ENCODE results near the gene METTL22. TPM values are rescaled to one million over a fixed set of nuclear protein-coding genes. Genes with fewer than 3 reads are reported as not detected.

The METTL22 gene
- polyA plus RNA-seq, 1 experiment: 54.6 TPM

GRCh38 chr16:8689686-8690085 is 68.2 kb downstream of the METTL22 start:
- H3K36me3 ChIP-seq (ENCODE audit: control insufficient read depth, insufficient read depth, low read length): no peaks in the 10 kb centered on the region
- no peak for TF ChIP-seq CTCF (IDR thresholded peaks at IDR 0.05; ENCODE audit: insufficient read depth, low read depth, low read length)
- POLR2A ChIA-PET: no interaction called here
- DNase-seq (ENCODE audit: low read depth): no peak
- CTCF ChIA-PET: no interaction called here
- no peaks in the 10 kb centered on the region for H3K27me3 ChIP-seq (ENCODE audit: control insufficient read depth, insufficient read depth, low read length)
- no peak overlapping the region for H3K4me3 ChIP-seq (ENCODE audit: low read depth, low read length)

GRCh38 chr16:8691728-8692127 is 70.2 kb downstream of the METTL22 start:
- POLR2A ChIA-PET: no interaction called here
- CTCF ChIA-PET: no interaction called here
- Histone ChIP-seq H3K4me3 (ENCODE audit: low read depth, low read length) (no peak overlapping the region), H3K27me3 (ENCODE audit: control insufficient read depth, insufficient read depth, low read length) (no peaks in the 10 kb centered on the region), H3K36me3 (ENCODE audit: control insufficient read depth, insufficient read depth, low read length) (no peaks in the 10 kb centered on the region)
- no peak for TF ChIP-seq CTCF (IDR thresholded peaks at IDR 0.05; ENCODE audit: insufficient read depth, low read depth, low read length)
- DNase-seq (ENCODE audit: low read depth): no peak

GRCh38 chr16:8694795-8695728 is 73.6 kb downstream of the METTL22 start:
- POLR2A ChIA-PET: no interaction called here
- no peaks in the 10 kb centered on the region for H3K27me3 ChIP-seq (ENCODE audit: control insufficient read depth, insufficient read depth, low read length)
- CTCF ChIA-PET: interaction anchor here (1.6 kb wide), 1 partner anchor 13 kb away, joined by 3 read pairs; no protein-coding TSS in a partner anchor

GRCh38 chr16:8696880-8697279 is 75.4 kb downstream of the METTL22 start:
- ChIA-PET CTCF (interaction anchor here (1.6 kb wide), 1 partner anchor 11 kb away, joined by 3 read pairs; no protein-coding TSS in a partner anchor), POLR2A (no interaction called here)
- TF ChIP-seq CTCF (IDR thresholded peaks at IDR 0.05; ENCODE audit: insufficient read depth, low read depth, low read length): no peak
- Histone ChIP-seq H3K27me3 (ENCODE audit: control insufficient read depth, insufficient read depth, low read length) (no peaks in the 10 kb centered on the region), H3K36me3 (ENCODE audit: control insufficient read depth, insufficient read depth, low read length) (no peaks in the 10 kb centered on the region), H3K4me3 (ENCODE audit: low read depth, low read length) (no peak overlapping the region)
- DNase-seq (ENCODE audit: low read depth): no peak

More at GRCh38 chr16:8694795-8695728, 73.6 kb downstream of the METTL22 start:
- no peak for TF ChIP-seq CTCF (IDR thresholded peaks at IDR 0.05; ENCODE audit: insufficient read depth, low read depth, low read length)
- Histone ChIP-seq H3K36me3 (ENCODE audit: control insufficient read depth, insufficient read depth, low read length) (no peaks in the 10 kb centered on the region), H3K4me3 (ENCODE audit: low read depth, low read length) (no peak overlapping the region)
- no peak for DNase-seq (ENCODE audit: low read depth)

- no peak for DNase-seq (ENCODE audit: low read depth)
Measured at GRCh38 chr16:8697965-8698364, 76.5 kb downstream of the METTL22 start.

More at GRCh38 chr16:8697965-8698364, 76.5 kb downstream of the METTL22 start:
- H3K27me3 ChIP-seq (ENCODE audit: control insufficient read depth, insufficient read depth, low read length): no peaks in the 10 kb centered on the region
- ChIA-PET CTCF (no interaction called here), POLR2A (no interaction called here)
- H3K4me3 ChIP-seq (ENCODE audit: low read depth, low read length): no peak overlapping the region
- no peaks in the 10 kb centered on the region for H3K36me3 ChIP-seq (ENCODE audit: control insufficient read depth, insufficient read depth, low read length)
- TF ChIP-seq CTCF (IDR thresholded peaks at IDR 0.05; ENCODE audit: insufficient read depth, low read depth, low read length): no peak

Small RNAs within 50 kb of the gene (small RNA-seq; reads per million reads assigned to genes)
- gene RN7SL743P (ENCODE audit: insufficient read length, low read depth, low replicate concordance): not detected

Other genes with a start within 250 kb of the METTL22 start
- not detected in 2 replicates for gene TMEM114, start 31.2 kb upstream of the METTL22 start, polyA plus RNA-seq (2011; rRNA removed)
- gene ABAT, start 52.9 kb downstream of the METTL22 start, polyA plus RNA-seq (2011; rRNA removed): 2.8 and 3.5 TPM in 2 replicates
- 5.9 and 7.9 TPM in 2 replicates for gene TMEM186, start 175.9 kb downstream of the METTL22 start, polyA plus RNA-seq (2011; rRNA removed)
- gene PMM2, start 176.1 kb downstream of the METTL22 start, polyA plus RNA-seq (2011; rRNA removed): 30.4 and 32.2 TPM in 2 replicates
- gene CARHSP1, start 247.3 kb downstream of the METTL22 start, polyA plus RNA-seq (2011; rRNA removed): 88.0 and 119 TPM in 2 replicates

All from BJ (cell line).